GM19452 (cell line): ENCODE data around the gene CYB561D2.

Source experiments
- ATAC-seq: cut with Tn5 transposase; IDR thresholded peaks from one replicate; pipeline ENCODE4 v1.9.1; 2021; ENCODE audit not compliant: unreplicated experiment

CYB561D2 gene

GRCh38 chr3:50340448-50341329, 10.0 kb upstream of the CYB561D2 start, which contains the start of gene RASSF1:
RASSF1 (minus strand) TSS chr3:50340836; CDS start chr3:50340805, 31 bp downstream.
- no peak for ATAC-seq

DNA sequence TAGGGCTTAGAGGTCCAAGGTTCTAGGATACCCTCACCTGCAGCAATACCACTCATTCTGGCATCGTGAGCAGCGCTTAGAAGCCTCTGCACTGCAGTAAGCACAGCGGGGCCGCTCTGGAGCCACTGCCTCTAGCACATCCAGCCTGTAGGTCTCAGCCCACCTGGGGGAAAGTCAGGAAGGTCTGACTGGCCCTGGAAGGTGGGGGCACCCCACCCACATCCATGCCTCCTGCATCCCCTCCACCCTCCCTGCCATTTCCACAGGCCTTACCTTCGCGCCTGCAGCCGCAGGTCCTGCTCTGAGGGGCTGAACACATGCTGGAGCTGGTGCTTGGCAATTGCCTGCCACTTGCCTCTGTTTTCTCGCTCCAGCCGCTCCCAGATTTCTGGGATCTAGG, 9.1 kb upstream of the CYB561D2 start:
- no peak for ATAC-seq

DNA sequence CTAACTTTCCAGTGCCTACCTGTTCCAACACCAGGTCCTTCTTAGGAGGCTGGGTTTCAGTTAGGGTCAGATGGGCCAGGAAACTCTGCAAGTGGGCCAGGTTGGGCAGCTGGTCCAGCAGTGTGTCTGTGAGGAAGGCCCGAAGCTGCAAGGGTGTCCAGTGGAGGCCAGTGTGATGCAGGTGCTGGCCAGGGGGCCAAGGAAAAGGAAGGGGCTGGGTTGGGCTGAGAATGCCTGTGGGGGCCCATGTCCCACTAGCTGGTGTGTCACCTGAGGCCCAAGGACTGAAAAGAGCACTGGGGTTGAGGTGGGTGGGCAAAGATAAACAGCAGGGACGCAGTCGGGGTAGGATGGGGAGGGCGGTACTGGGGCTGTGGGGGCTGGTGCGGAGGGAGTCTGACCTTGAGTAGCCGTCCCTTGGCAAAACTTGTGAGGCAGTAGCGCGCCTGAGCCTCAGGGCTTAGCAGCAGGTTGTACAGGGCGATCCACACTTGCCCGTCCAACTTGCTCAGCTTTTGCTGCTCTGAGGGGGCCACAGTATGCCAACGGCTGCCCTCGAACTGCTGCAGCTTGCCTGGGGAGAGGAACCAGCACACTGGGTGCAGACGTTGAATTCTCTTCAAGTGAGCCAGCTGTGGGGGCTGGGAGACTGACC, 8.5 kb upstream of the CYB561D2 start:
- ATAC-seq: no peak

DNA sequence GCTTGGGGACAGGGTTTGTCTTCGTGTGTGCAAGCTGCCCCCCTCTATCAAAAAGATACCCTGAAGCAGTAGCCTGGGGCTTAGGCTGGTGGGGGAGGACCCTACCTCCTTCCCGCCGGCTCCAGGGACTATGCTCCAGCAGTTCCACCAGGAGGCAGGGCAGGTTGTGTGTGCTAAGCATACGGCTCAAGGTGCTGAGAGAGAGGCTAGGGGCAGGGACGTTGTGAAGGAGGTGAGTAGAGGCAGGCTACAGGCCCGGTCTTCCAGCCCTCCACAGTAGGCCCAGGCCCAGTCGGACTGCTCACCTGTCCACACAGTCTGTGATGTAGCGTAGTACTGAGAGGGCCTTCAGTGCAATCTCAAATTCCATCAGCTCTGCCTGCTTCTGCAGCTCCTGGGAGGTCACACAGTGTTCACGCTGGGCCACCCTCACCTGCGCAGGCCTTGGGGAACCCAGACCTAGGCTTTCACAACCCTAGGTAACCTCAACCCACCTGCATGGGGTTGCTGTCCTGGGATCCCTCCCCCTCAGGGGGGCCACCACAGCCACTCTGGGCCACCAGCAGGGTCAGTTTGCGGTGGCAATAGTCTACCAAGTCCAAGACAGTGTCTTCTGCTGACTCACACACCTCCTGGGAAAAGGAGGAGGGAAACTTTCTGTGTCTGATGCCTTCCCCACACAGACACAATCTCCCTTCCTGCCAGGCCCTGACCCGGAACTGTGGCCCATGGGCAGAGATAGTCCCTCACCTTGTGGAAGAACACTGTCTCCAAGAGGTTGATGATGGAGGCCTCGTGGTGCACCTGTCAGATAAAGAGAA, 7.6 kb upstream of the CYB561D2 start:
- no peak for ATAC-seq

DNA sequence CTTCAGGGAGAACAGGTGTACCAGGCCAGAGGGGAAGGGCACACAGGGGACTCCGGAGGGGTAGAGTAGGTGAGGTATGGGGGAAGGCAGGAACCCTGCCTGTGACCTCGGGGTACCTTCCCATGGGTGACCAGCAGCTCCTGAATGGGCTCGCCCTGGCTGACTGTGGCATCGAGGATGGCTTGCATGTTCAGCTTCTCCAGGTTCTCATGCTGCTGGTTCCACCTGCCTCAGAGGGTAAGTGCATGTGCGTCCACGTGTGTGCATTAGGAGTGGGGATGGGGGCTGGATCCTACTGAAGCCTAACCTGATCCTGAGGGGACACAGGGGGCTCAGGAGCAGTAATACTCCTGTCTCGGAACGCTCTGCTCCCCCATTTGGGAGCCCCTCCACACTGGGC, 5.7 kb upstream of the CYB561D2 start:
- no peak for ATAC-seq

- no peak for ATAC-seq
These were observed 5.0 kb upstream of the CYB561D2 start, which contains the start of gene ZMYND10 for GRCh38 chr3:50345586-50346234. ZMYND10 (minus strand) TSS chr3:50345732; CDS start chr3:50345579, 153 bp downstream.

- no peak for ATAC-seq
These were observed 3.4 kb upstream of the CYB561D2 start for GRCh38 chr3:50347187-50347813.

- ATAC-seq: no peak
These were observed 492 bp upstream of the CYB561D2 start for GRCh38 chr3:50350213-50350526.

GRCh38 chr3:50351323-50351697, 648 bp downstream of the CYB561D2 start:
- no peak for ATAC-seq

DNA sequence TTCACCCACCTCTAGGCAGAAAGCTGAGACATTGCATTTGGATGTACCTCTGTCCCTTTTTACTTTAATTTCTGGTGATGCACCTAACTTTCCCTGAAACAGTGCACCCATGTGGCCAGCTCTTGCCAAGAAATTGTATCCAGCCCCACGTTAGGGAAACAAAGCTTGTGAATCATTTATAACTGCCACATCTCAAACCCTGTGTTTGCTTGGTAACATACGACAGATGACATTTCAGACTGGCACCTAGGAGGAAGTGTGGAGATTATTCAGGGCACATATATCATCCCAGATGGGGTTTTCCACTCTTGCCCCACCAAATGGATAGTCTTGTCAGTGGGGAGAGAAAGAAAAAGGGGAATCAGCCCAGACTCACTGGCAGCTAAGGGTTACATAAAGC, 2.1 kb downstream of the CYB561D2 start:
- no peak for ATAC-seq

- ATAC-seq: no peak
These were observed 2.8 kb downstream of the CYB561D2 start for GRCh38 chr3:50353245-50354004.

GRCh38 chr3:50354186-50354764, 3.6 kb downstream of the CYB561D2 start:
- no peak for ATAC-seq

GRCh38 chr3:50354850-50355249, 4.2 kb downstream of the CYB561D2 start:
- no peak for ATAC-seq

DNA sequence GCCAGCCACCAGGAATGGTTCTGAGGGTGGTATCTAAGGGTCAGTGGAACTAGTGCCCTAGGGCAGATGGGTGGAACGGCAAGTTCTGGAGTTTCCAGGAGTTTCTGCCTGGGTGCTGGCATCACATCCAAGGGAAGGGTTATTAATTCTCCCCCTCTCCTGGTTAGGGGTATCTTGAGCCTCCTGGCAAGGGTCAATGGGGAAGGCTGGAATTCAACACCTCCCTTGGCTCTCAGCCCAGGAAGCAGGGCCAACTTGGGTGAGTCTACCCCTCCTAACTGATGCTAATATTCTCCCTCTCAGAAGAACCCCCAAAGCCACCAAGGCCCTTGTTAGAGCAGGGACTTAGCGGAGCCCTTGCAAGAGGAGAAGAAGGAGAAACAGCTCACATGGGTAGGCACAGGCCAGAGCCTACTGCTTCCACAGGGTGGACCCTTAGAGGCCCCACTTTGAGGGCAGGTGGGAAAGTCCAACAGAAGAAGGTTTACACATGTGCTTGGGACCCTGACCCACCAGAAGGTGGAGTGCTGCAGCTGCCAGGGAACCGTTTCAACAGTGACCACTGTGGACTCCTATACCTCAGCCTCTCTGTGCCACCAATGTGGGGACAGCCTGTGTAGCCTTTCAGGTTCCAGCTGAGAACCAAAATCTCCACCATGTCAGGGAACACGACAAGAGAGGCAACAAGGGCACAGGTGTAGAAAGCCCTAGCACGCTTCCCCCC, 5.3 kb downstream of the CYB561D2 start:
- no peak for ATAC-seq

DNA sequence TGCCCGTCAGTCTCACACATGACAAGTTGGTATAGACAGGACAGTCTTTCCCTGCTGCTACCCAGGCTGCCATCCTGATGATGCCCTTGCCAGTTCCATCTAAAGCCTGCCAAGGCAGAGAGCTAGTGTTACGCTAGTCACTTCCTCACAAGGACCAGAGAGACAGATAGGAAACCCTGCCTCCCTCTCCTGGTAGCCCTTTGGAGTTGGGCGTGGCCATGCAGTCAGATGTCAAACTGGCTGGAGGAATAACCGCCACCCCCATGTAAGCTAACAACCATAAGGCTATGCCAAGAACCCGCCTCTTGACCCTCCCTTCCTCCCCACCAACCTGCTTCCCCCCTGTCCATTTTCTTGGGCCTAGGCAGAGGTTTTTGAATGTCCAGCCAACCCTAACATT, 5.9 kb downstream of the CYB561D2 start:
- ATAC-seq: no peak

DNA sequence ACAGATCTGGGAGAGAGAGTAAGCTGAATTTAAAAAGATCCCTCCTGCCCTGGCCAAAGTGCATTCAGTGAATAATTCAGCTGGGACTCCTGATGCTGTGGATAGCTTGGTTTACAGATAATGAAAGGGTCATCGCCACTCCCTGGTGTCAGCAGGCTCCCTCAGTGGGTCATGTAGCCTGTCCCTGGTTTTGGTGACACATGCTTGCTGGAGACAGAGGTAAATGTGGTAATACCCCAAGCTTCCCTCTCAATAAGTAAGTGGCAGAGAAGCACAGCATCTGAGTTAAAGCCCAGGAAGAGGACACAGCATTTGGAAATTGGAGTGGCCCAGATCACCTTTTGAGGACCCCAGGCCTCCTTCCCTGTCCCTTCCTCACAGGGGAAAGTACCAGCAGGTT, 6.8 kb downstream of the CYB561D2 start:
- no peak for ATAC-seq

- no peak for ATAC-seq
These were observed 7.8 kb downstream of the CYB561D2 start for GRCh38 chr3:50358355-50358910.

DNA sequence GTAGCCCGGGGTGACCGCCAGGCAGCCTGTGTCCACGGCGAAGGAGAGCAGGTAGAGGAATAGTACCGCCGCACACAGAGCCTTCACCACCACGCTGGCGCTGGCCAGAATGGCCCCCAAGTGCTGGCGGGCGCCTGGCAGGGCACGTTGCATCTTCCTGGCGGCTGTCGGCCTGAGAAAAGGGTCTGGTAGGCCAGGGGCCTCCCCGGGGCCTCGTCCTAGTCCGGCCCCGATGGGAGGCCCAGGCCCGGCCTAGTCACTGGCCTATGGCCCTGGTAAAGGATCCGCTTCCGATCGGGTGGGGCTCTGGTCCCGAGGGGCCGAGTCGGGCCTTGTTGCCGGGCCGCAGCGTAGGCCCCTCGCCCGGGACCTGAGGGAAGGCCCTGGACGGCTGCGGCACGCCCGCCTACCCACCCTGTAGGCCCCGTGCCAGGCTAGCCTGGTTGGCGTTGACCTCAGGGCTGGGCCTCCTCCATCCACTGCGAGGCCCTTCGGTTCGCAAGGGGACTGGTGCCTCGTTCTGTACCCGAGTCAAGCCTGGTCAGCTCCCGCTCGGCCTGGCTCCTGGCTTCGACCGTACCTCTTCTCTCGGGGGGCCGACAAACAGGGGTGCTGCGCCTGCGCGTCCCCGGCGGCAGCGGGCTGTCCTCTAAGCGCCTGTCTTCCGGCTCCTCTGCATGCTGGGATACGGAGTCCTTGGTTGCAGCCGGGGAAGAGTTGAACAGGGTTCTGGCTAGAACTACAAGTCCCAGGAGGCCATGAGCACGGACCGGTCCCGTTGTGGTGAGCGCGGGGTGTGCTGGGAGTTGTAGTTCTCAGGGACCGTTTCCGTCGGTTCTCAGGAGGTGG, 8.5 kb downstream of the CYB561D2 start, which contains the start of gene TMEM115:
Gene TMEM115 (minus strand): TSS at position 611 of the 849 bp plus-strand sequence. CDS start 458 bp downstream, at position 153.
- peak; percentile 98 for ATAC-seq
